HL-60/S4 treated with phorbol 12-myristate 13-acetate at 8.2 ng/mL for 4 days and 3 days (cell line): ENCODE data around the gene CEP112.
"Not testable (repeated sequence)": the region's sequence is repeated elsewhere in the genome, so short reads cannot be mapped to it uniquely, and the experiment has no call there.

Experiments
- in situ Hi-C: fragments of 300-500 bp; cut with MboI; formaldehyde crosslinking; loops from 2 replicates; pipeline ENCODE4 v1.15.0; 2022; ENCODE audit warnings: low sequenced_read_pairs

CEP112 gene

DNA sequence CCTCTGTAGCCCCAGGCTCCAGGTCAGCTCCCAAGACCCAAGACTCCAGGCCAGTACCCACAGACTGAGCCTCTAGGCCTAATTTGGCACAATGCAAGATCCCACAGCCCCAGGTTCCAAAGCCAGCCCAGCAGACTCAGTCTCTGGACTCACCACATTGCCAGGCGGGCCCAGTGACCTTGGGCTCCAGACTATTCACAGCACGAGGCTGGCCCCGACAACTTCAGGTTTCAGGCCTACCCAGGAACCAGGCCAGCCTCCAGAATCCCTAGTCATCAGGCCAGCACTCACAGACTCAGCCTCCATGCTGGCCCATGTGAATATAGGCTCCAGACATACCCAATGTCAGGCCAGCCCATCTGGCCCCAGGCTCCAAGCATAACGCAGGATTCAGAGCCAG lies 103.8 kb downstream of the CEP112 start:
- in situ Hi-C loops: no loop called here

DNA sequence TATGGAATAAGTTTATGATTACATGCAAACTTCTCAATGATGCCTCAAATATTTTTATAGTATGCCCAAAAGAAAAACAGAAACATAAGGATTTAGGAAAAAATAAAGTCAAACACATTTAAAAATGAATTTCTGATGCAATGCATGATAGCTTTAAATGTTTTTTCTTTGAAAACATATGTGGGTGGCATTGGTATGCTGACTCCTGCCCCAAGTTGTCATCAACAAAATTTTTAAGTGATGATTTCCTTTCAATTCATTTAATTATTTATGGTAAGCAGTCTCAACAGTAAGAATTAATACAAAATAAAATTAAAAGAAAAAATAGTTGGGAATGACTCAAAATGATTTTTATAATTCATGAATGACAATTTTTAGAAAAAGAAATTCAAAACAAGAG lies 104.9 kb downstream of the CEP112 start:
- in situ Hi-C loops: no loop called here

DNA sequence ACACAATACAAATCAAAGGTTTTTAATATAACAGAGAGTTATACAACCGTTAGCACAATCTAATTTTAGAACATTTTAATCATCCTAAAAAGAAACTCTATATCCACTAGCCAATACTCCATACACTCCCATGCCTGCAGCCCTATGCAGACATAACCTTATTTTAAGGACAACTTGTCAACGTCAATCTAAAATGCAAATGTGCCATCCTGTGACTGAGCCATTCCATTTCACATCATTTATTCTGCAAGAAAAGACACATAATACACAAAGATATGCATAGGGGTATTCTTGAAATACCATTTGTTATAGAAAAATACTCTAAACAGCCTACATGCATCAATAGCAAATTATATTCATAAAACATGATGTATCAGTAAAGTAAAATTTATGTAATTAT lies 106.7 kb downstream of the CEP112 start:
- in situ Hi-C loops: no loop called here

DNA sequence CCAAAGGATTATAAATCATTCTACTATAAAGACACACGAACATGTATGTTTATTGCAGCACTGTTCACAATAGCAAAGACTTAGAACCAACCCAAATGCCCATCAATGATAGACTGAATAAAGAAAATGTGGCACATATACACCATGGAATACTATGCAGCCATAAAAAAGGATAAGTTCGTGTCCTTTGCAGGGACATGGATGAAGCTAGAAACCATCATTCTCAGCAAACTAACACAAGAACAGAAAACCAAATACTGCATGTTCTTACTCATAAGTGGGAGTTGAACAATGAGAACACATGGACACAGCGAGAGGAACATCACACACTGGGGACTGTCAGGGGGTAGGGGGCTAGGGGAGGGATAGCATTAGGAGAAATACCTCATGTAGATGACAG lies 111.3 kb downstream of the CEP112 start:
- in situ Hi-C loops: not testable (repeated sequence)

- in situ Hi-C loops: no loop called here
Observed at GRCh38 chr17:66076546-66077190, 115.3 kb downstream of the CEP112 start.

GRCh38 chr17:66073384-66073783 lies 118.5 kb downstream of the CEP112 start:
- in situ Hi-C loops: no loop called here

- in situ Hi-C loops: no loop called here
Observed at GRCh38 chr17:66063686-66064085, 128.2 kb downstream of the CEP112 start.

GRCh38 chr17:66056148-66056547 lies 135.8 kb downstream of the CEP112 start:
- in situ Hi-C loops: no loop called here

DNA sequence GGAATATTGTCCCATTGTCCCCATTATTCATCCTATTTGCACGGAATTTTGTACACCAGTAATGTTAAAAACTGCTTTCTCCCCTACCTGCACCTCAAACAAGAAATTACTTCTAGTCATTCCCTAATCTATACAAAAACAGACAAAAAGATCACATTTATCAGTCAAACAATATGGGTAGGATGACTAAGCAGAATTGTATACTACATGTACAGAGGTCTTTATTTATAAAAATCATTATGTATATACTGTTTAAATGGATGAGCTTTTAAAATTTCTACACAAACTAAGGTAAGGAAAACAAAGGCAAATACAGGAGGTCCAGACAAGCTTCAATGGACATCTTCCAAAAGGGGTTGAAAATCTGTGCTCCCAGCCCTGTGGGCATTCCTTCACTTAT lies 137.7 kb downstream of the CEP112 start:
- in situ Hi-C loops: no loop called here

- in situ Hi-C loops: no loop called here
Observed at GRCh38 chr17:66044083-66044482, 147.8 kb downstream of the CEP112 start.

DNA sequence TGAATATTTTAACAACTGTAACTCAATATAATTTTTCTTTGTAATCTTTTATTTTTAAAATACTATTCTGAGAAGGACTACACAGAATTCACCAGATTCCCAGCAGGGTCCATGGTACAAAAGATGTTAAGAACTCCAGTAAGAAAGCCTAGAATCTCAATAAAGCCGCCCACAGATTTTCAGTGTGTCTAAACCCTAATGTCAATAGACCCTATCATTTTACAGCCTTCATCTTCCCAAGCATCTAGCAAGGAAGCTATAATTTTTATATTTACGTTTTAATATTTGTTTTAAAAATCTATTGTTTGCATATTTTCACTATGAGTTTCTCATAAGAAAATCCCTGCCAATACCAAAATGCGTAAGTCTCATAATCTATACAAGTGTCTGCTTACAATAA lies 148.5 kb downstream of the CEP112 start:
- in situ Hi-C loops: no loop called here

- in situ Hi-C loops: no loop called here
Observed at GRCh38 chr17:66040402-66040801, 151.5 kb downstream of the CEP112 start.

GRCh38 chr17:66038125-66038524 lies 153.8 kb downstream of the CEP112 start:
- in situ Hi-C loops: no loop called here

GRCh38 chr17:66037221-66037620 lies 154.7 kb downstream of the CEP112 start:
- in situ Hi-C loops: no loop called here

DNA sequence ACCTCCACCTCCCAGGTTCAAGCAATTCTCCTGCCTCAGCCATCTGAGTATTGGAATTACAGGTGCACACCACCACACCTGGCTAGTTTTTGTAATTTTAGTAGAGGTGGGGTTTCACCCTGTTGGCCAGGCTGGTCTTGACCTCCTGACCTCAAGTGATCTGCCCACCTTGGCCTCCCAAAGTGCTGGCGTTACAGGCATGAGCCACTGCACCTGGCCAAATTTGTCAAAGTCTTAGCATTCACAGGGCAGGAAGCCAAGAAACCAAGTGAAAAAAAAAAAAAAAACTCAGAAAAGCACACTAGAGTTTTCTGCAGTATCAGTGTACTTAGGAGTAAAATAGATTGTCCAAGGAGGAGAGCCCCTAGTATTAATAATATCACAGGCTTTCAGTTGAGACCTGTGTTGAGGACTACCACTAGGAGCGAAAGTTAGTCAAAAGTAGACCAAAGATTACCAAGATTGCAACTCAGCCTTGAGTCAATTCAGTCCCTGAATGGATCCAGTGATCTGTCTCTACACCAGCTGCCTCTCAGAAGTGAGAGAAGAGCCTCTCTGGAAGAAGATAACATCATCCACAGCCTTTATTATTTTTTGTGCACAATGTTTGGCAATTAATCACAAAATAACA lies 159.7 kb downstream of the CEP112 start:
- in situ Hi-C loops: no loop called here

- in situ Hi-C loops: no loop called here
Observed at GRCh38 chr17:66025551-66025950, 166.4 kb downstream of the CEP112 start.

GRCh38 chr17:66021757-66022156 lies 170.2 kb downstream of the CEP112 start:
- in situ Hi-C loops: no loop called here

DNA sequence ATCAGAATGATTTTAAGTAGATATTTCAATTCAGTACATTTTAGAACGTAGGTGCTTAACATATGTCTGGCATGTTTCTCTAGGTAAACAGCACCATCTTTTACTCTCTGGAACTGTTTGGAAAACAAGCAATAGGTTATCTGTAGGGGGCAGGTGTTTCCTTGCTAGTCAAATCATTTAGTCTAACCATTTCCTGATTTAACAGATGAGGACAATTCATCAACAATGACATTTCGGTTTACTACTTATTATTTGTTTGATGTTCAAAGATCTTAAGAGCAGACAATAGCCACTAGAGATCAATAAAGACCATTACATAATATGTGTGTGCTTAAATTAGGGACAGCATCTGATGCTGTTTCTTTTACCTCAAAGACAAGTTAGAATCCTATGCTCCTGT lies 173.1 kb downstream of the CEP112 start:
- in situ Hi-C loops: no loop called here

DNA sequence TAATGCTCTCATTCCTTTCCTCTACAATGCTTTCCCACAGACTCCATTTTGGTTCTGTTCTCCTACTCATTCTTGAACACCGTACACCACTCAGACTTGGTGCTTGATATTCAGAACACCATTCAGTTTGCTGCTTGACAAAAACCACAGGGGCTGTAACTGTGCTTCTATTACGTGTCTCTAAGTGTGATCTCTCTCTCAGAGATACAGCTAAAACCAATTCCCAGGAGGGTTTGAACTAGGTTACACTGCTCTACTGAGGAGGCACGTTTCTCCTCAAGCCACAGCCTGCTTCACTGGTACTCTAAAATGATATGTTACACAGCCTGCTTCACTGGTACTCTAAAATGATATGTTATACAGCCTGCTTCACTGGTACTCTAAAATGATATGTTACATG lies 175.7 kb downstream of the CEP112 start:
- in situ Hi-C loops: no loop called here

DNA sequence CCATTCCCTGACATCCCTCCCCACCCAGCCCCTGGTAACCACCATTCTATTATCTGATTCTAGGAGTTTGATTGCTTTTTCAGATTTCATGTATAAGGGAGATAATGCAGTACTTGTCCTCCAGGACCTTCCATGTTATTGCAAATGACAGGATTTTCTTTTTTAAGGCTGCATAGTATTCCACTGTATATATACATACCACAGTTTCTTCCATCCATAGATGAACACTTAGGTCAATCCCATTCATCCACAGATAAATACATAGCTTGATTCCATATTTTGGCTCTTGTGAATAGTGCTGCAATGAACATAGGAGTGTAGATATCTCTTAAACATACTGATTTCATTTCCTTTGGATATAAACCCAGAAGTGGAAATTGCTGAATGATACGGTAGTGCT lies 183.3 kb downstream of the CEP112 start:
- in situ Hi-C loops: no loop called here

DNA sequence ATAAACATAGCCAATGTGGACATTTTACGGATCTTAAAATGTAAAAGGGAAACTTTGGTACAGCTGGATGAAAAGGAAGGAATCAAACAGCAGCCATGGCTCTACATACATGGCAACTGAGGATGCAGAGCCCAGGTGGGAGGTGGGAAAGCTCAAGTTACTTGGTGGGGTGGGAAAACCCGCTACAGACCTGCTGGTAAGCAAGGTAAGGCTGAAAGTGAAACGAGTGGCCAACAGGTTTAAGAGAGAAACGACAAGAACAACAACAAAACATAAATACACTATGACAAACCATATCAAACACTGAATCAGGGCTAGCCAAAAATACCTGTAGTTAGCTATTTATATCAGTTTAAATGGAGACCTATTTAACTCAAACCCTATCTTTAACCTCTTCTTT lies 185.3 kb downstream of the CEP112 start:
- in situ Hi-C loops: no loop called here

DNA sequence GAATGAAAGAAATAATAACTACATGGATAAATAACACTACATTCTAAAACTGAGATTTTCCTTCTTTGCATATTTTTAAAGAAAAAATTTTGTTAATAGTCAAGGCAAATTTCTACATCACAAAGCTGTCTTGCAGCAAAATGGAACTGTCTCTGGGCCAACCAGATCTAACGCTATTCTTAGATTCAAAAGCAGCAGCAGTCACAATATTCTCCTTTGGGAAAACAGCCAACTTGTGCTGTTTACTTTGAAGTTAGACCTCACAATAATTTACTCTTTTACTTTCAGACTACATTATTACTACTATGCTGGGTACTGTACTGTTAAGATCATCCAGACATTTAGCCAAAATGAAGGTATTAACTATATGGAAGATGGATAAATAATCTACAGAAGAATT lies 189.1 kb downstream of the CEP112 start:
- in situ Hi-C loops: no loop called here

DNA sequence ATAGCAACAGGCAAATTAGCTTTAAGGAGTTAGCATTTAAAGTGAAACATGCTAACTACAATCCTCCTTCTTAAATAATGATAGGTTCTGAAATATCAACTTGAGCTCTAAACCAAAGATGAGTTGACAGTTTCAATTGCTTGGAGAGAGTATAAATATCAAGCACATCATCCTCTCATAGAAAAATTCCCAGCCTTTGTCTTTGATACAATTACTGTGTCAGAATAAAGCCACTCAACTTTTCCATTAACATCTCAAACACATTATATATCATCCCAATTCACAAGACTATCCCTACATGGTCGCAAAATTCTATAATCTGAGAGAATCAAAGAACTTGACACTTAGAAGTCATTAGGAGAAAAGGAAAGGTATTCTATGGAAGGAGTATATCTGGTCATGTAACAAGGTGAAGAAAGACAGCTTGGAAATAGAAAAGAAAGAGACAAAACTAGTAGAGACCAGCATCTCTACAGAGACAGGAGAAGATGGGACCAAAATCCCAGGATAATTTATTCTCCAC lies 189.8 kb downstream of the CEP112 start:
- in situ Hi-C loops: no loop called here
